ENCODE results near the gene UBE2L3. TPM values are rescaled to one million over a fixed set of nuclear protein-coding genes. Genes with fewer than 3 reads are reported as not detected.

UBE2L3 gene
- 90.0 and 92.3 TPM in 2 replicates for total RNA-seq (2021; fragmentation: NEBNext Ultra II Directional; extraction: Animal tissue kit (Norgen Biotek cat#: 25700))
- polyA plus RNA-seq (2011; rRNA removed), result 55.5 and 63.5 TPM in 2 replicates
- polyA plus RNA-seq (2011; cell fraction: cytosol; rRNA removed), result 60.3 TPM
- polyA plus RNA-seq (2011; cell fraction: nucleus; rRNA removed), result 35.0 TPM
- polyA plus RNA-seq (2012, experiment 1 of 2), result 77.4 to 89.4 TPM (median 79.1 TPM) in 4 replicates
- polyA plus RNA-seq (2012, experiment 2 of 2), result 67.3 TPM
- polyA plus RNA-seq (2013, experiment 1 of 2), result 120 TPM
- 119 TPM for polyA plus RNA-seq (2013, experiment 2 of 2)
- 43.6 and 46.5 TPM in 2 replicates for polyA minus RNA-seq (2011; rRNA and poly(A)+ RNA removed)
- 32.6 TPM for polyA minus RNA-seq (2011; cell fraction: cytosol; rRNA and poly(A)+ RNA removed)
- 18.8 TPM for polyA minus RNA-seq (2011; cell fraction: nucleus; rRNA and poly(A)+ RNA removed)
- long read RNA-seq, experiment 1, transcript UBE2L3-201 (4 exons, 3,028 nt), result major isoform, 144 of 251 reads
- long read RNA-seq, experiment 1, partial matches to known transcripts, result 64 of 251 reads
- long read RNA-seq, experiment 1, other reads (novel, unspliced or antisense), result 39 of 251 reads
- long read RNA-seq, experiment 2, transcript UBE2L3-201 (4 exons, 3,028 nt), result major isoform, 114 of 228 reads
- long read RNA-seq, experiment 2, partial matches to known transcripts, result 107 of 228 reads
- long read RNA-seq, experiment 2, other reads (novel, unspliced or antisense), result 6 of 228 reads

DNA sequence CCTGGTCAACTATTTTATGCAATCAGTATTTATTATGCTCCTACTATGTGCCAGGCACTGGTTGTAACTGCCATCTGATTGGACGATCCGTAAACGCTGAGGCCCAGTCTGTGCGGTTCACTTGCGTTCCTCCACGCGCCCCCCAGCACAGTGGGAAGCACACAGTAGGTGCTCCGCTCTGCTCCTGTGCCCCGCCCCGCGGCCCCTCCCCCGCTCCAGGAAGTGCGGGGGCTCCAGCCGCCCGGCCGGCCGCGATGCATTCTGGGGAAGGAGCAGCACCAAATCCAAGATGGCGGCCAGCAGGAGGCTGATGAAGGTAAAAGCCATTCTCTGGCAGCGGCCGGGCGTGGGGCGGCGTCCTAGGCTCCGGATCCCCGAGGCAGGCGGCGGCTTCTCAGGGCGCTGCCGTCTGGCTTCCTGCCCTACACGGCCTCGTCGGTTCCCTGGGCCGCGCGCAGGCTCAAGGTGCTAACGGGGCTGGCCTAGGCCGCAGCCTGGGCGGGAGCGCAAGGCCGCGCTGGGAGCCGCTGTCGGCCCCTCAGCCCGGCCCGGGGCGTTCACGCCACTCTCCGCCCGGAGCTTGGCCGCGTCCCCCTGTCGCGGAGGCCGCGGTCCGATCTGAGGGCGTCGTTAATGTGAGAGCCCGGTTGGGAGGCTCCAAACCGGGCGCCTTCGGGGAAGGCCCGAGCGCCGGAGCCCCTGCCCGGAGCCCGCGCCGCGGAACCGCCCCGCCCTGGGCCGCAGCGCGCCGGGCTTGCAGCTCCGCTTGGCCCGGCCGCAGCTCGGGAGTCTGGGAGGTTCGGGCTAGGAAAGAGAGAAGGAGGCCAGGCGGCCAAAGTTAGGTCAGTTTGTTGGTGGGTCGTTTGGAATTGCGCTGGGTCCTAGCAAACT is at the start of gene UBE2L3:
TSS of gene UBE2L3 (plus strand) at position 259 of the 891 bp plus-strand sequence. CDS start at position 290, 31 bp downstream.
- Histone ChIP-seq H3K4me2 (ENCODE audit: insufficient read depth in 1 of 2, low read depth in 2 of 2, low read length in 2 of 2) (peak within 1 kb of the TSS; percentile 77 to 82), H3K18ac (ENCODE audit: extremely low read depth, low read length) (peak within 1 kb of the TSS; percentile 83), H2BK20ac (ENCODE audit: low read length) (0 out of 2 replicates have a peak within 1 kb of the TSS, but pooled peaks have one; percentile 72), H3K9ac (replicated peaks in 1 of 4; ENCODE audit: extremely low read depth in 1 of 4, low read depth in 3 of 4, low read length in 3 of 4) (peak within 1 kb of the TSS; percentile 90 to 100 (median 96)), H3K27me3 (replicated peaks in 1 of 4; ENCODE audit: control insufficient read depth in 3 of 4, extremely low read depth in 1 of 4, insufficient read depth in 3 of 4, low read length in 3 of 4) (no peaks in the 10 kb centered on the region; a peak in 1 of 7 replicates), H4K20me1 (replicated peaks in 1 of 2; ENCODE audit: control insufficient read depth in 1 of 2, insufficient read depth in 2 of 2, low read length in 2 of 2) (peaks cover 23 to 25% of the 10 kb centered on the region in 2 experiments), H3K9me3 (ENCODE audit: insufficient read depth in 2 of 2, low read depth in 1 of 2, low read length in 1 of 2) (no peaks in the 10 kb centered on the region), H2BK12ac (ENCODE audit: low read depth, low read length) (no peak within 1 kb of the TSS), H4K5ac (ENCODE audit: insufficient read length, low read depth, low read length) (peak within 1 kb of the TSS; percentile 70), H2AK5ac (ENCODE audit: low read depth, low read length) (no peak within 1 kb of the TSS), H3K56ac (replicated peaks; ENCODE audit: insufficient read length, low read depth, low read length) (peak within 1 kb of the TSS; percentile 88), H4K91ac (replicated peaks; ENCODE audit: insufficient read length, low read length) (peak within 1 kb of the TSS; percentile 94), H3K14ac (ENCODE audit: insufficient read length) (no peak within 1 kb of the TSS), H3K79me2 (ENCODE audit: control insufficient read depth in 1 of 2, insufficient read depth in 2 of 2, low read length in 2 of 2) (peaks cover 44 to 51% of the 10 kb centered on the region in 2 experiments), H2BK120ac (replicated peaks; ENCODE audit: low read depth, low read length) (peak within 1 kb of the TSS; percentile 75), H3K23ac (ENCODE audit: insufficient read length) (no peak within 1 kb of the TSS), H2BK15ac (ENCODE audit: low read length) (no peak within 1 kb of the TSS), H3K27ac (ENCODE audit: low read depth, low read length) (peak within 1 kb of the TSS; percentile 97), H4K8ac (ENCODE audit: extremely low read depth, insufficient read depth, low read length) (peak within 1 kb of the TSS; percentile 100), H3K4me3 (ENCODE audit: extremely low read depth in 1 of 4, insufficient read depth in 2 of 4, low read depth in 3 of 4, low read length in 4 of 4) (peak within 1 kb of the TSS; percentile 54 to 91 (median 79)), H3K23me2 (ENCODE audit: low read depth, low read length) (peaks cover 2% of the 10 kb centered on the region), H2BK5ac (ENCODE audit: low read depth, low read length) (peak within 1 kb of the TSS; percentile 95), H2AFZ (ENCODE audit: low read length) (no peak within 1 kb of the TSS), H3K36me3 (ENCODE audit: control insufficient read depth in 2 of 4, insufficient read depth in 4 of 4, low read length in 3 of 4) (no peaks in the 10 kb centered on the region; a peak in 1 of 8 replicates), H3K4ac (replicated peaks; ENCODE audit: insufficient read length, low read depth, low read length) (peak within 1 kb of the TSS; percentile 27), H3K79me1 (ENCODE audit: low read depth, low read length) (peaks cover 9% of the 10 kb centered on the region), H3K4me1 (replicated peaks in 1 of 4; ENCODE audit: control insufficient read depth in 3 of 4, insufficient read depth in 4 of 4, low read length in 3 of 4) (peaks cover 0 to 6% (median 3%) of the 10 kb centered on the region in 4 experiments; a peak in 4 of 7 replicates)
- ChIA-PET POLR2A (ENCODE audit: partially characterized antibody) (interaction anchor here (1.0 to 3.2 kb wide), 5 partner anchors 12 to 61 kb away, joined by 3 to 11 read pairs (median 4); no protein-coding TSS in a partner anchor), CTCF (ENCODE audit: partially characterized antibody) (interaction anchor here (1.0 to 1.4 kb wide), 2 partner anchors 11 to 26 kb away, joined by 3 read pairs; no protein-coding TSS in a partner anchor)
- 1% methylated on average over 47 of the region's 85 CpGs; no CpG with 5 or more reads in 1 of the 2 experiments for WGBS, 2 experiments (ENCODE audit: extremely low coverage in 1 of 2, insufficient coverage in 1 of 2, insufficient read length in 1 of 2, insufficient replicate concordance in 2 of 2, low coverage in 1 of 2, low lambda C conversion rate in 2 of 2, missing lambda C conversion rate in 1 of 2)
- FAIRE-seq, result no peak
- DNase-seq (ENCODE audit: low read depth in 1 of 2, low spot score in 2 of 2), result peak; percentile 49 to 91
- no peak for TF ChIP-seq BRCA1 (IDR thresholded peaks at IDR 0.05; ENCODE audit: low read depth, low read length)
- TF ChIP-seq CHD2 (IDR thresholded peaks at IDR 0.05; ENCODE audit: low read length), result no peak
- no peak for TF ChIP-seq MAFK (IDR thresholded peaks at IDR 0.05; ENCODE audit: low read depth, low read length)
- no peak for TF ChIP-seq ZNF274 (IDR thresholded peaks at IDR 0.05; ENCODE audit: borderline replicate concordance, extremely low read depth, low read length)
- TF ChIP-seq CEBPB (IDR thresholded peaks at IDR 0.05; ENCODE audit: low read depth, low read length), result no peak
- no peak for TF ChIP-seq GTF2F1 (IDR thresholded peaks at IDR 0.05; ENCODE audit: borderline replicate concordance, low read depth, low read length)
- peak; percentile 98 for TF ChIP-seq YY1 (IDR thresholded peaks at IDR 0.05; ENCODE audit: low read depth, low read length)
- TF ChIP-seq CBX5 (IDR thresholded peaks at IDR 0.05; ENCODE audit: low read depth, low read length), result no peak
- TF ChIP-seq CHD1 (IDR thresholded peaks at IDR 0.05; ENCODE audit: low read depth, low read length), result no peak
